Caco-2 (cell line): ENCODE data around the gene S100A2. TPM values are rescaled to one million over a fixed set of nuclear protein-coding genes. Genes with fewer than 3 reads are reported as not detected.

Experiments
- BruUV-seq: library from RNA; stranded (reverse); fragments of 400-500 nt; replicated peaks from 2 replicates; lab custom pipeline; 2021; lab: Mats Ljungman, UMichigan
- CTCF ChIA-PET: fragments of 300-600 bp; sonication (Branson Sonifier 250); formaldehyde crosslinking; loops from one replicate; lab custom pipeline; 2022; ENCODE audit warnings: antibody characterized with exemption; lab: Charles Lee
- POLR2A ChIA-PET: fragments of 300-600 bp; sonication (Branson Sonifier 250); formaldehyde crosslinking; loops from one replicate; lab custom pipeline; 2022; ENCODE audit warnings: antibody characterized with exemption; lab: Charles Lee
- DNase-seq, 2 experiments: peaks; one replicate each; pipeline versions ENCODE4 v3.0.0 to v3.0.0-alpha.2; 2020 to 2022
- H3K27me3 ChIP-seq: replicated peaks from 2 replicates; pipeline ENCODE4 v1.6.0; 2011; ENCODE audit warnings: low read length; ENCODE audit not compliant: control insufficient read depth, insufficient read depth
- H3K36me3 ChIP-seq: 2 replicates; pipeline ENCODE4 v1.5.1; 2011; ENCODE audit warnings: low read length; ENCODE audit not compliant: control insufficient read depth, insufficient read depth
- H3K4me1 ChIP-seq: fragments of 250-450 bp; sonication (Bioruptor Pico); 2 replicates; pipeline ENCODE4 v1.5.1; 2020; ENCODE audit warnings: mild to moderate bottlenecking
- H3K4me3 ChIP-seq: 2 replicates; pipeline ENCODE4 v1.5.1; 2011; ENCODE audit warnings: low read depth, mild to moderate bottlenecking, control low read depth, low read length
- H3K9me3 ChIP-seq: fragments of 250-450 bp; sonication (Bioruptor Pico); 2 replicates; pipeline ENCODE4 v1.5.1; 2020; ENCODE audit warnings: mild to moderate bottlenecking, moderate library complexity
- H3K27ac Mint-ChIP-seq: one replicate; pipeline ENCODE4 v1.8.0; 2022; ENCODE audit warnings: mixed read lengths; ENCODE audit not compliant: unreplicated experiment
- H3K27me3 Mint-ChIP-seq: one replicate; pipeline ENCODE4 v1.8.0; 2022; ENCODE audit warnings: mixed read lengths; ENCODE audit not compliant: insufficient read depth, unreplicated experiment
- H3K36me3 Mint-ChIP-seq: one replicate; pipeline ENCODE4 v1.8.0; 2022; ENCODE audit warnings: mild to moderate bottlenecking, mixed read lengths; ENCODE audit not compliant: insufficient read depth, unreplicated experiment
- H3K4me1 Mint-ChIP-seq: one replicate; pipeline ENCODE4 v1.8.0; 2022; ENCODE audit warnings: low read depth, mixed read lengths; ENCODE audit not compliant: unreplicated experiment
- H3K4me3 Mint-ChIP-seq: one replicate; pipeline ENCODE4 v1.8.0; 2022; ENCODE audit warnings: mild to moderate bottlenecking, moderate library complexity, mixed read lengths; ENCODE audit not compliant: unreplicated experiment
- H3K9me3 Mint-ChIP-seq: one replicate; pipeline ENCODE4 v1.8.0; 2022; ENCODE audit warnings: mixed read lengths; ENCODE audit not compliant: unreplicated experiment
- intact Hi-C: fragments of 100-400 bp; cut with micrococcal nuclease; formaldehyde crosslinking; loops from one replicate; pipeline ENCODE4 v1.10.0; 2022; ENCODE audit not compliant: unreplicated experiment
- total RNA-seq: library from RNA; stranded (reverse); gene quantifications from 2 replicates; pipeline ENCODE4 v1.2.3, GENCODE V29; 2022
- TF ChIP-seq, protein P1 (sequence below), 2 experiments: fragments of 200-600 bp in 1 of 2; IDR thresholded peaks; 1 replicate in 1 of 2; 2 replicates in 1 of 2; pipeline versions ENCODE4 v1.5.1 to v1.8.0; 2011 to 2022; ENCODE audit warnings: antibody characterized with exemption in 1 of 2, control low read depth in 1 of 2, inconsistent platforms in 1 of 2, low read depth in 1 of 2, low read length in 1 of 2, mild to moderate bottlenecking in 1 of 2, moderate library complexity in 1 of 2; ENCODE audit not compliant: insufficient read depth in 1 of 2, severe bottlenecking in 1 of 2, unreplicated experiment in 1 of 2

Gene S100A2
- total RNA-seq, 1 experiment from 2014 or later, result 2.4 TPM

DNA sequence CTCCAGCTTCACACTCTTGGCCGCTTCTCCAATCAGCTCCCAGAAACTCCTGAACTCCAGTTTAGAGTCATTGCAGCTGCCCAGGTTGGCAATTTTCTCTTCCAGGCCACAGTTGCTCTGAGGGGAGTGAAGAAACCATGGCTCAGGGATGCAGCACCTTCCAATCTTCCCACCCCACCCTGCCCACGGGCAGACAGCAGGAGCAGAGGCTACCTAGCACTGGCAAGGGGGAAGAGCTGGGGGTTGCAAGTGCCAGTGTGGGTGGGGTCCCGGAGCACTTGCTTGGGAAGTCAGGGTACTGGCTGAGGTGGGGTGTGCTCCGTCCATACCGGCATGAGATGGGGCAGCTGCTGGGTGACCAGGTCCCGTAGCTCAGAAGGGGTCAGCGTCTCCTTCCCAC is 49.3 kb upstream of the S100A2 start:
- intact Hi-C loops, result no loop called here
- POLR2A ChIA-PET, result interaction anchor here (0.8 to 3.6 kb wide), 5 partner anchors 12 to 37 kb away, joined by 3 to 40 read pairs (median 25); partner anchors contain the start of genes CHTOP and S100A13

DNA sequence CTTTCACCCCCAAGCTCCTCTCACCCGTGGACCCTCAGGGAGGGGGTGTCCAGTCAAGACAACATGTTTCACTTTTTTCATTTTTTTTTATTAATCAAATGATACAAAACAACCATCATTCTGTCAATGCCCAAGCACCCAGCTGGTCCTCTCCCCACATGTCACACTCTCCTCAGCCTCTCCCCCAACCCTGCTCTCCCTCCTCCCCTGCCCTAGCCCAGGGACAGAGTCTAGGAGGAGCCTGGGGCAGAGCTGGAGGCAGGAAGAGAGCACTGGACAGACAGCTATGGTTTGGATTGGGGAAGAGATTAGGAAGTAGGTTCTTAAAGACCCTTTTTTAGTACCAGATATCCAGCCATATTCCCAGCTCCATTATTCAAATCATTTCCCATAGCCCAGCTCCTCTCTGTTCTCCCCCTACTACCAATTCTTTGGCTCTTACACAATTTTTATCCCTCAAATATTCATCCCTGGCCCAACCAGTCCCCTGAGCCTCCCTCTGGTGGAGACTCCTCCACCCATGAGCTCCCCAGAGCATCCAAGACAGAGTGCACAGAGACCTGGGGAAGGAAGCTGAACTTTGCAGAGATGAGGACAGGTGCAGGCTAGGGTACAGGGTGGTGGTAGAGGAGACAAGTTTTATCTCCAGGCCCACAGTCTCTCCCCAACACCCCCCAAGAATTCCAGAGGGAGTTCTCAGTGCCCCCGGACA is 48.7 kb upstream of the S100A2 start:
- Histone ChIP-seq H3K9me3 (no peaks in the 10 kb centered on the region), H3K27me3 (no peaks in the 10 kb centered on the region), H3K4me3 (peak overlapping the region; percentile 42; the same call in 1 of the 2 replicates), H3K36me3 (peaks cover 3% of the 10 kb centered on the region; the same call in 1 of the 2 replicates), H3K4me1 (peaks cover 49% of the 10 kb centered on the region)
- Mint-ChIP-seq H3K36me3 (peaks cover 83% of the 10 kb centered on the region), H3K4me1 (peaks cover 51% of the 10 kb centered on the region), H3K9me3 (no peaks in the 10 kb centered on the region), H3K4me3 (peak overlapping the region; percentile 74), H3K27ac (peak overlapping the region; percentile 56), H3K27me3 (no peaks in the 10 kb centered on the region)
- TF ChIP-seq, protein P1, sequence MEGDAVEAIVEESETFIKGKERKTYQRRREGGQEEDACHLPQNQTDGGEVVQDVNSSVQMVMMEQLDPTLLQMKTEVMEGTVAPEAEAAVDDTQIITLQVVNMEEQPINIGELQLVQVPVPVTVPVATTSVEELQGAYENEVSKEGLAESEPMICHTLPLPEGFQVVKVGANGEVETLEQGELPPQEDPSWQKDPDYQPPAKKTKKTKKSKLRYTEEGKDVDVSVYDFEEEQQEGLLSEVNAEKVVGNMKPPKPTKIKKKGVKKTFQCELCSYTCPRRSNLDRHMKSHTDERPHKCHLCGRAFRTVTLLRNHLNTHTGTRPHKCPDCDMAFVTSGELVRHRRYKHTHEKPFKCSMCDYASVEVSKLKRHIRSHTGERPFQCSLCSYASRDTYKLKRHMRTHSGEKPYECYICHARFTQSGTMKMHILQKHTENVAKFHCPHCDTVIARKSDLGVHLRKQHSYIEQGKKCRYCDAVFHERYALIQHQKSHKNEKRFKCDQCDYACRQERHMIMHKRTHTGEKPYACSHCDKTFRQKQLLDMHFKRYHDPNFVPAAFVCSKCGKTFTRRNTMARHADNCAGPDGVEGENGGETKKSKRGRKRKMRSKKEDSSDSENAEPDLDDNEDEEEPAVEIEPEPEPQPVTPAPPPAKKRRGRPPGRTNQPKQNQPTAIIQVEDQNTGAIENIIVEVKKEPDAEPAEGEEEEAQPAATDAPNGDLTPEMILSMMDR (IDR thresholded peaks at IDR 0.05; ENCODE audit: insufficient read depth in 1 of 2, low read depth in 1 of 2, low read length in 1 of 2, severe bottlenecking in 1 of 2, unreplicated experiment in 1 of 2), result no peak
- DNase-seq, result no peak
- ChIA-PET POLR2A (interaction anchor here (0.8 to 3.4 kb wide), 4 partner anchors 13 to 28 kb away, joined by 3 to 40 read pairs (median 16); partner anchors contain the start of genes CHTOP and S100A13), CTCF (interaction anchor here (0.7 to 3.6 kb wide), 8 partner anchors 13 to 104 kb away, joined by 3 to 41 read pairs (median 4); partner anchors contain the start of genes CHTOP and S100A13)
- TSS peak; percentile 78 for BruUV-seq
- intact Hi-C loops, result no loop called here

More for the DNA sequence above, 49.3 kb upstream of the S100A2 start:
- H3K36me3 Mint-ChIP-seq, result peaks cover 83% of the 10 kb centered on the region
- TF ChIP-seq, protein P1 (IDR thresholded peaks at IDR 0.05; ENCODE audit: insufficient read depth in 1 of 2, low read depth in 1 of 2, low read length in 1 of 2, severe bottlenecking in 1 of 2, unreplicated experiment in 1 of 2), result no peak
- peak overlapping the region; percentile 74 for H3K4me3 Mint-ChIP-seq
- peak overlapping the region; percentile 56 for H3K27ac Mint-ChIP-seq
- Histone ChIP-seq H3K4me3 (peak overlapping the region; percentile 42), H3K27me3 (no peaks in the 10 kb centered on the region), H3K36me3 (peaks cover 3% of the 10 kb centered on the region; the same call in 1 of the 2 replicates), H3K9me3 (no peaks in the 10 kb centered on the region), H3K4me1 (peaks cover 43% of the 10 kb centered on the region)
- DNase-seq, result no peak
- CTCF ChIA-PET, result interaction anchor here (0.7 to 3.6 kb wide), 6 partner anchors 12 to 104 kb away, joined by 3 to 41 read pairs (median 4); partner anchors contain the start of genes CHTOP and S100A13
- no peaks in the 10 kb centered on the region for H3K9me3 Mint-ChIP-seq
- BruUV-seq, result no TSS peak
- H3K4me1 Mint-ChIP-seq, result peaks cover 45% of the 10 kb centered on the region
- no peaks in the 10 kb centered on the region for H3K27me3 Mint-ChIP-seq

- H3K27me3 ChIP-seq, result no peaks in the 10 kb centered on the region
- peak overlapping the region; percentile 73 for H3K4me3 ChIP-seq
- peaks cover 58% of the 10 kb centered on the region for H3K4me1 ChIP-seq
- BruUV-seq, result TSS peak; percentile 29
- Mint-ChIP-seq H3K4me1 (peaks cover 60% of the 10 kb centered on the region), H3K27me3 (no peaks in the 10 kb centered on the region), H3K4me3 (peak overlapping the region; percentile 74), H3K36me3 (peaks cover 83% of the 10 kb centered on the region), H3K9me3 (no peaks in the 10 kb centered on the region), H3K27ac (peak overlapping the region; percentile 56)
- H3K36me3 ChIP-seq, result peaks cover 3% of the 10 kb centered on the region; the same call in 1 of the 2 replicates
- ChIA-PET POLR2A (interaction anchor here (1.0 to 3.4 kb wide), 7 partner anchors 9 to 88 kb away, joined by 3 to 40 read pairs (median 6); partner anchors contain the start of genes CHTOP and S100A13), CTCF (interaction anchor here (1.3 to 3.6 kb wide), 6 partner anchors 14 to 102 kb away, joined by 6 to 41 read pairs (median 10); partner anchors contain the start of genes CHTOP and S100A13)
- intact Hi-C loops, result loop anchor here (2.0 kb wide), 2 partner anchors 13 to 15 kb away; partner anchors contain the start of gene S100A13
- no peaks in the 10 kb centered on the region for H3K9me3 ChIP-seq
- TF ChIP-seq, protein P1 (IDR thresholded peaks at IDR 0.05; ENCODE audit: insufficient read depth in 1 of 2, low read depth in 1 of 2, low read length in 1 of 2, severe bottlenecking in 1 of 2, unreplicated experiment in 1 of 2), result no peak
- DNase-seq, result no peak
Measured at GRCh38 chr1:153613406-153613805, 47.8 kb upstream of the S100A2 start.
